Stimulated activated CD4-positive, alpha-beta T cell treated with anti-CD3 and anti-CD28 coated beads, Interleukin-1b, Interleukin-23, amount 100 ng/mL, for 24 hours (primary cell): ENCODE results near the gene ARRDC5.
"Not testable (repeated sequence)": the region's sequence is repeated elsewhere in the genome, so short reads cannot be mapped to it uniquely, and the experiment has no call there.

Source experiments
- DNase-seq, 4 experiments: peaks; one replicate each; pipeline ENCODE4 v3.0.0-alpha.2; 2020; ENCODE audit warnings: low read depth in 4 of 4, low spot score in 1 of 4

ARRDC5 gene

DNA sequence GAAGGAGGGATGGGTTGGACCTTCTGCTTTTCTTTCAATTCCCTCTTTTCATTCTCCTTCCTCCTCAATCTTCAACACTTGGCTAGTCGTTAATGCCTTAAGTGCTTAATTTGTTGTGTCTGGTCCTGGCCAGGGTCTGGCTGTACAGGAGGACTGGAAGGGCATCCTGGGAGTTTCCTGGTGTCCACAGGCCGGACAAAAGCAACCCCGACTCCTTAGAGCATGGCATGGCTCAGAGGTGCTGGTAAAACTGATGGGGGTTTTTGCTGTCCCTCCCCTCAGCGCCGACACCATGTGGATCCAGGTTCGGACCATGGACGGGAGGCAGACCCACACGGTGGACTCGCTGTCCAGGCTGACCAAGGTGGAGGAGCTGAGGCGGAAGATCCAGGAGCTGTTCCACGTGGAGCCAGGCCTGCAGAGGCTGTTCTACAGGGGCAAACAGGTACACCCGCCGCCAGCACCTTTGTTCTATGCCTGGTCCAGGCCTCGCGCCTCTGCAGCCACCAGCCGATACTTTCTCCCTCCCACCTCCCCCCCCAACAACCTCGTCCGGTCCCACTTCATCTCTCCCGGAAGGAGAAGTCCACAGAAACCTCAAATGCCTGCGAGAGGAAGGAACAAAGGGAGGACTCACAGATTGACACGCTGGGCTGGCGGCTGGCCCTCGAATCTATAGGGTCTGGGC is 8.0 kb upstream of the ARRDC5 start:
- no peak for DNase-seq

DNA sequence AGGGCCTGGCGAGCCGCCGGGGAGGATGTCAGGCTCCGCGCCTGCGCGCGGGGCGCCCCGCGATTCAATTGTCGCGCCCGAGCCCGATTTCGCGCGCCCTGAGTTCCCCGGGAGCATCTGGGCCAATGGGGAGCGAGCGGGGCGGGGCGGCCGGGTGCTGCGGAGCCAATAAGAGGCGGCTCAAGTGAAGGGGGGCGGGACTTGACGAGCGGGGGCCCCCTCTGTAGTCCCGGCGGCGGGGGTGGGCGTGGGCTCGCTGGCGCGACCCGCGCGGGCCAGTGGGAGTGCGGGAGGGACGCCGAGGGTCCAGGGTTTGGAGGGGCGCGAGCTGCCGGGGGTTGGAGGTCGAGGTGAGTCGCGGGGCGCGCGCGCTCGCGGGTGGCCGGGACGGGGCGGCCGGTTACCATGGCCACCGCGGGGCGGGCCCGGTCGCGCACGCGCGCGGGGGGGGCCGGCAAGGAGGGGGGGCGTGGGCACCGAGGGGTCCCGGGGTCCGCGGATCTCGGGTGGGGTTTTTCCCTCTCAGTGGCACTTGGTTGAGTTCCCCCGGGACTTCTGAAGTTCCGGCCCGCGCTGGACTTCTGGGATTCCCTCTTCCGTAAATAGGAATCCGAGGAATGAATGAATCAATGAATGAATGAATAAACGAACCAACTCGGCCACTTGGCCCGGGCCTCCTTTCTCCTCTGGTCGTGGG is 7.3 kb upstream of the ARRDC5 start:
- DNase-seq = peak; percentile 86 to 96 (median 90)

DNA sequence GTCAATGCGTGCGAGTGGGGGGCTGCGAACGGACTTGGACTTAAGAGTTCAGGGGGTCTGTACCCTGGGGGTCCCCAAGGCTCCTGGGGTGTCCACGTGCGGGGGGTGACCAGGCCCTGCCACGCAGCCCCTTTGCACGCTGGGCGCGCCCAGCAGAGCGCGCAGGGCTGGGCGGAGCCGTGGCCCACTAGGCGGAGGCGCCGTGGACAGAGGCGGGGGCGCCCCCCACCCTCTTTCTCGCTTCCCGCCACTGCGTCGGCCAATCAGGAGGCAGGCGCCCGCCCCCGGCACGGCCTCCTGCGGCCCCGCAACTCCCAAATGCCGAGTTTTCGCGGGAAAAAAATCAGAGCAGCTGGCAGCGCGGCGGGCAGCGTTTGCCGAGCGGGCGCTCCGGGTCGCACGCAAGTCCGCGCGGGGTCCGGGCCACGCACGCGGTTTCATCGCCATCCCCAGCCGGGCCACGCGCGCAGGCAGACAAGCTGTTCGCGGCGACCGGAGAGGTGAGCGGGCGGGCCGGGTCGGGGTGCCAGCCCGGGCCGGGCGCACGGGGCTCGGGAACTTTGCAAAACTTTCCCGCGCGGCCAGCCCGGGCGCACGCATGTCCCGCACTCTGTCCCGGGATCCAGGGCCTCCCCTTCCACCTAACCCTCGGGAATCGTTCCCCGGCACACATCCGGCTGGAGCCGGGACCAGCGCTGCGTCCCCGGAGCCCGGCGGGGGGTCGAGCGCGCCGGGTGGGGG is 6.6 kb upstream of the ARRDC5 start, which contains the start of gene UHRF1:
Gene UHRF1, plus strand, starts transcription at position 346 of the 741 bp plus-strand sequence. CDS start 1,385 bp downstream, outside the sequence.
- DNase-seq = peak in 3 of 4 experiments; percentile 45 to 82 (median 73)

DNA sequence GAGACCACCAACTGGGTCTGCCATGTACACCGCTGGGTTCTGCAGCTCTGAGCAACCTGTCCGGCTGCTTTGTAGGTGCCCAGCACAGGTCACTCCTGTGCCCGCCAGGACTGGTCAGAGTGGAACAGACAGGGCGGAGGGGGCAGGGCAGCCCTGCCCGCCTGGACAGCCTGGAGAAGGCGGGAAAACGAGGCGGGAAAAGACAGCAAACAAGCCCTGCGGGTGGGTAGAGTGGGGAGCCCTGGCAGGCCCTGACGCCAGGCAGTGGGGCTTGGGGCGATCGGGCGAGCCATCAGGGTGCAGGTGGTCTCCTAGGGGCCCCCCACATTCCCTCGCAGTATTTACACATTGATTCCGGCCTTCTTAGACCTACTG is 6.1 kb upstream of the ARRDC5 start:
- DNase-seq = no peak

DNA sequence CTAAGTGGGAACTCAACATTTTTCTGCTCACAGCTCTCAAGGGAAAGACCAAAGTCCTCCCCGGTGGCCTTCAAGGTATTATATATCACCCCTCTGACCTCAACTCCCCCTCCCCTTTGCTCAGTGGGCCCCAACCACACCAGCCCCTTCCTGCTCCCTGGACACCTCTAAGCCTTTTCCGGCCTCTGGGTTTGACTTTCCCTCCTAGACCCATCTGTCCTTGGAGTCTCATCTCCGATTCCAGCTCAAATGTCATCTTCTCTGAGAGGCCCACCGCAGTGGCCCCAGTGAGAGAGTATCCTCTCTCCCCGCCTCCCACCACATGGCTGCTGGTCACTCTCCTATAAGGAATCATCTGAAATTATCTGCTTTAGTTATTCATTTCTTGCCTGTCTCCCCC is 5.7 kb upstream of the ARRDC5 start:
- no peak for DNase-seq

DNA sequence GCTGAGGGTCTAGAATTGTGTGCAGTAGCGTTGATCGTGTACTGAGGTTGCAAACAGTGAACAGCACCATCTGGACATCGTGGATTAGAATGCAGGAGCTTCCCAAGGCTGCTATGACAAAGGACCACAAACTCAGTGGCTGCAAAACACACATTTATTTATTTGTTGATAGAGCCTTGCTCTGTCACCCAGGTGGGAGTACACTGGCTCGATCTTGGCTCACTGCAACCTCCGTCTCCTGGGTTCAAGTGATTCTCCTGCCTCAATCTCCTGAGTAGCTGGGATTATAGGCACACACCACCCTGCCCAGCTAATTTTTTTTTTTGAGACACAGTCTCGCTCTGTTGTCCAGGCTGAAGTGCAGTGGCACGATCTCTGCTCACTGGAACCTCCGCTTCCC is 4.3 kb upstream of the ARRDC5 start:
- DNase-seq = no peak

DNA sequence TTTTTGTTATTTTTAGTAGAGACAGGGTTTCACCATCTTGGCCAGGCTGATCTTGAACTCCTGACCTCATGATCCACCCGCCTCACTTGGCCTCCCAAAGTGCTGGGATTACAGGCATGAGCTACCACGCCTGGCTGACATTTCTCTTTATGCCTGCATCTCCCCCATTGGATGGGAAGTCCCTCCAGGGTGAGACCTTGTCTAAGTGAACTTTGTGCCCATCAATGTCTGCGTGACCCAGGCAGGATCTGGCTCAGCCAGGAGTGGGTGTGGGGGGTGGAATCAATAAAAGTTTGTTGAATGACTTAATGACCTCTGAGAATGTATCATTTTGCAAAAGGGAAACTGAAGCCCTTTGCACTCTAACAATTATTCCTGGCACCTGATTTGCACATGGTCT is 1.8 kb upstream of the ARRDC5 start:
- DNase-seq = no peak

DNA sequence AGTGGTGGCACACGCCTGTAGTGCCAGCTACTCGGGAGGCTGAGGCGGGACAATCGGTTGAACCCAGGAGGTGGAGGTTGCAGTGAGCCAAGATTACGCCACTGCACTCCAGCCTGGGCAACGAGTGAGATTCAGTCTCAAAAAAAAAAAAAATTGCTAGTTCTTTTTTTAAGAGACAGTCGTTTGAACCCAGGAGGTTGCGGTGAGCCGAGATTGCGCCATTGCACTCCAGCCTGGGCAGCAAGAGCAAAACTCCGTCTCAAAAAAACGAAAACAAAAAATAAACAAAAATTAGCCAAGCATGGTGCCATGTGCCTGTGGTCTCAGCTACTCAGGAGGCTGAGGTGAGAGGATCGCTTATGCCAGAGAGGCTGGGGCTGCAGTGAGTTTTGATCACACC is 1.8 kb downstream of the ARRDC5 start:
- not testable (repeated sequence) for DNase-seq

DNA sequence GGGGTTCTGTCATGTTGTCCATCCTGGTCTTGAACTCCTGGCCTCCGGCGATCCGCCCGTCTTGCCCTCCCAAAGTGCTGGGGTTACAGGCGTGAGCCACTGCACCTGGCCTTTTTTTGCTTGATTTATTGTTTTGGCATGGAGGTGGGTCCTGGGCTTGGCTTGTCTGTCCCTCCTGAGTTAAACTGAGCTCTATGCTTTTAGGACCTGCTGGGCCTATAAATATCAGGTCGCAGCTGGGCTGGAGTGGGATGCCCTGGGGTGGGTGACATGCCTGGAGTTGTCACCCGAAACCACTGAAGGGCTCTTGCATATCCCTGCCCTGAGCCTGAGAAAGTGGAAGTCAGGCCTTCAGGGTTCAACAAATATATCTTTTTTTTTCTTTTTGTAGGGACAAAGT is 5.5 kb downstream of the ARRDC5 start:
- no peak for DNase-seq

DNA sequence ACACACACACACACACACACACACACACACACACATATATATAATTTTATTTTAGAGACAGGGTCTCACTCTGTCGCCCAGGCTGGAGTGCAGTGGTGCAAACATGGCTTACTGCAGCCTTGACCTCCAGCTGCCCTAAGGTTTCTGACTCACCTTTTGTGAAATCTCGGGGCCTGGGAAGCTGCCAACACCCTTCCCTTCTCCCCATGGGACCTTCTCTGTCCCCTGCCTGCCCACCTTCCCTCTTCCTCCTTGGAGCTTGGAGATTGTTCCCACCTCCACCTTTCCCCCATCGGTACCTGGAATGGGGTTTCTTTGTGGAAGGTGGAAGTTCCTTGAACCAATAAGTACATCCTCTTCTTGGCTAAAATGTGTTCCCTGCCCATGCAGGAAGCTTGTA is 6.3 kb downstream of the ARRDC5 start:
- no peak for DNase-seq

DNA sequence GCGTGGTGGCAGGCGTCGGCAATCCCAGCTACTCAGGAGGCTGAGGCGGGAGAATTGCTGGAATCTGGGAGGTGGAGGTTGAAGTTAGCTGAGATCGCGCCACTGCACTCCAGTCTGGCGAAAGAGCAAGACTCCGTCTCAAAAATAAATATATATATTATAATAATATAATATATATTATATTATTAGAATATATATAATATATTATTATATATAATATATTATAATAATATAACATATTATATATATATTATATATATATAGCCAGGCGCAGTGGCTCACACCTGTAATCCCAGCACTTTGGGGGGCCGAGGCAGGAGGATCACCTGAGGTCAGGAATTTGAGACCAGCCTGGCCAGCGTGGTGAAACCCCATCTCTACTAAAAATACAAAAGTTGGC is 9.7 kb downstream of the ARRDC5 start:
- not testable (repeated sequence) for DNase-seq

DNA sequence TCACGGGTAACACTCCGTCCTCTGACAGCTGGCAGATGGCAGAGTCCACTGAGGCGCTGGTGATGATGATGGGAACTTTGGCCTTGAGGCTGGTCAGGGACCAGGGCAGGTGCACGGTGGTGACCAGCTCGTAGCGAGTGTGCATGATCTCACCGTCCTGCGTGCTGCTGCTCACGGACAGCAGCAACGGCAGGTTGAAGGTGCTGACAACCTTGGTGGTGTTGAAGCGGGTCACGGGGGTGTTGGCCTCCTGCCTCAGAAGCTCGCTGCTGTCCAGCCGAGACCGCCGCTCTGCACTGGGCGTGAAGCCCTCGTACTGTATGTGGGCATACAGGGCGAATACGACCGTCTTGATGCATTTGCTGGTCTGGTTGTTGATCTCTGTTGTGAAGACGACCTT is 11.6 kb downstream of the ARRDC5 start:
- DNase-seq = no peak

DNA sequence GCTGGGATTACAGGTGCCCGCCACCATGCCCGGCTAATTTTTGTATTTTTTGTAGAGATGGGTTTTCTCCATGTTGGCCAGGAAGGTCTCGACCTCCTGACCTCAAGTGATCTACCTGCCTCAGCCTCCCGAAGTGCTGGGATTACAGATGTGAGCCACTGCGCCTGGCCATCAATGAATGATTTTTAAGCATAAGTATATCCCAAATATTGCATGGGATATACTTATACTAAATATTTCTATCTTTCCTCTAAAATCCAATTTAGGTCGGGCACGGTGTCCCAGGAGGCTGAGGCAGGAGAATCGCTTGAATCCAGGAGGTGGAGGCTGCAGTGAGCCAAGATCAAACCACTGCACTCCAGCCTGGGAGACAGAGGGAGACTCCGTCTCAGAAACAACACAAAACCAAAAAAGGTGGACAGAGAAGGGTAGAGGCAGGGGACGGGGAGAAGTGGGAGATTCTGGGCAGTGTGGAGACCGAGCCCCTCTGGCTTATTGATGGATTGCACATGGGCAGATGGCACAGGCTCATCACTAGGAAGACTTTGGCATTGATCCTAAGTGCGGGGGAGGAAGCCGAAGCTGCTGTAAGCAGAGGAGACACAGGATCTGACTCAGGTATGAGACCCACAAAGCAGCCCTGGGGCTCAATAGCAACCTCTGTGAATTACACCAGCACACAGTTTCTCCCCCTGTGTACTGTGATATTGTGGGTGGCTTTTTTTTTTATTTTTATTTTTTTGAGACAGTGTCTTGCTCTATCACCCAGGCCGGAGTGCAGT is 13.5 kb downstream of the ARRDC5 start:
- no peak for DNase-seq

DNA sequence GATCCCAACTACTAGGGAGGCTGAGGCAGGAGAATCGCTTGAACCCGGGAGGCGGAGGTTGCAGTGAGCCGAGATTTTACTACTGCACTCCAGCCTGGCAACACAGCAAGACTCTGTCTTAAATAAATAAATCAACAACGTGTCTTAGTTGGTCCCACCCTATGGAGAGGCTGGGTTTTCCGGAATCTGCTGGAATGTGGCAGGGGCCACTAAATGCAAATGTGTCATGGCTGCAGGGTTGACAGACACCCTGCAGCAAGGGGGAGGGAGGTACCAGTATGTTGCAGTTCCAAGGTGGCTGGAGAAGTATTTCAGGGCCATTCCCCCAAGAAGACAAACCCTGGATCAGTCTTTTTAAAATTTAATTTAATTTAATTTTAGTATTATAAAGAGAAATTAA is 14.9 kb downstream of the ARRDC5 start:
- not testable (repeated sequence) for DNase-seq

DNA sequence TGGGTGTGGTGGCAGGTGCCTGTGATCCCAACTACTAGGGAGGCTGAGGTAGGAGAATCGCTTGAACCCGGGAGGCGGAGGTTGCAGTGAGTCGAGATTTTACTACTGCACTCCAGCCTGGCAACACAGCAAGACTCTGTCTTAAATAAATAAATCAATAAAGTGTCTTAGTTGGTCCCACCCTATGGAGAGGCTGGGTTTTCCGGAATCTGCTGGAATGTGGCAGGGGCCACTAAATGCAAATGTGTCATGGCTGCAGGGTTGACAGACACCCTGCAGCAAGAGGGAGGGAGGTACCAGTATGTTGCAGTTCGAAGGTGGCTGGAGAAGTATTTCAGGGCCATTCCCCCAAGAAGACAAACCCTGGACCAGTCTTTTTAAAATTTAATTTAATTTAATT is 17.7 kb downstream of the ARRDC5 start:
- DNase-seq = not testable (repeated sequence)

DNA sequence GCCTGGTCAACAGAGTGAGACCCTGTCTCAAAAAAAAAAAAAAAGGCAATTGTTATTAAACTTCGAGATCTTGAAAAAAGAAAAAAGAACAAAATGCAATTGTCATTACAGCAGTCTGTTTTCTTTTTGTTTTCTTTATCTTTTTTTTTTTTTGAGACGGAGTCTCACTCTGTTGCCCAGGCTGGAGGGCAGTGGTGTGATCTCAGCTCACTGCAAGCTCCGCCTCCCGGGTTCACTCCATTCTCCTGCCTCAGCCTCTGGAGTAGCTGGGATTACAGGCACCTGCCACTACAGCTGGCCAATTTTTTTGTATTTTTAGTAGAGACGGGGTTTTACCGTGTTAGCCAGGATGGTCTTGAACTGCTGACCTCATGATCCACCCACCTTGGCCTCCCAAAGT is 19.8 kb downstream of the ARRDC5 start:
- DNase-seq = not testable (repeated sequence)

DNA sequence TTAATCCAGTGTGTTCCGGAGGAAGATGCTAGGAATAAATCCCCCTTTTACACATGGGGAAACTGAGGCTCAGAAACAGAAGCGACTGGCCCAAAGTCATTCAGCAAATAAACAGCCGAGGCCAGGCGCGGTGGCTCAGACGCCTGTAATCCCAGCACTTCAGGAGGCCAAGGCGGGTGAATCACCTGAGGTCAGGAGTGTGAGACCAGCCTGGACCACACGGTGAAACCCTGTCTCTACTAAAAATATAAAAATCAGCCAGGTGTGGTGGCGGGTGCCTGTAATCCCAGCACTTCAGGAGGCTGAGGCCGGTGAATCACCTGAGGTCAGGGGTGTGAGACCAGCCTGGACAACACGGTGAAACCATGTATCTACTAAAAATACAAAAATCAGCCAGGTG is 23.7 kb downstream of the ARRDC5 start:
- no peak for DNase-seq

DNA sequence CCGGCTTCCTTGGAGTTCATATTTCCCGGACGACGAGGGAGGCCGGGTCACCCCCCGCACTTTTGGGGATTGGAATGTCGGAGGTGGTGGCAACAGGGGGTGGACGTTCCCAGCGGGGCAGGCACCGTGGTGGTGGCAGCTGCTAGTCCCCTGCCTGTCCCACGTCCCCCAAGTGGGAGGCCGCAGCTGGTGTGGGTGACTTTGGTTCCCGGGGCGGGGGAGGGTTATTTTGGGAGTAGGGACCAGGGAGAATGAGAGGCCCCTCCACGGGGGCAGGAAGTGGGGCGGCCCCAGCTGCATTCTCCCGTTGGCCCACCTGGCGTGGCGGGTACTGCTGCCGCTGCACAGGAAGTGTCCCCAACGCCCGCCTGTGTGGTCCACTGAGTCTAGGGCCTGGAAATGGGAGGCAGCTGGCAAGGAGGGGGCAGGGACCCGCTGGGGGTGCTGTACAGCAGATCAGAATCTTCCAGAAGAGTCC is 24.2 kb downstream of the ARRDC5 start:
- DNase-seq = no peak

DNA sequence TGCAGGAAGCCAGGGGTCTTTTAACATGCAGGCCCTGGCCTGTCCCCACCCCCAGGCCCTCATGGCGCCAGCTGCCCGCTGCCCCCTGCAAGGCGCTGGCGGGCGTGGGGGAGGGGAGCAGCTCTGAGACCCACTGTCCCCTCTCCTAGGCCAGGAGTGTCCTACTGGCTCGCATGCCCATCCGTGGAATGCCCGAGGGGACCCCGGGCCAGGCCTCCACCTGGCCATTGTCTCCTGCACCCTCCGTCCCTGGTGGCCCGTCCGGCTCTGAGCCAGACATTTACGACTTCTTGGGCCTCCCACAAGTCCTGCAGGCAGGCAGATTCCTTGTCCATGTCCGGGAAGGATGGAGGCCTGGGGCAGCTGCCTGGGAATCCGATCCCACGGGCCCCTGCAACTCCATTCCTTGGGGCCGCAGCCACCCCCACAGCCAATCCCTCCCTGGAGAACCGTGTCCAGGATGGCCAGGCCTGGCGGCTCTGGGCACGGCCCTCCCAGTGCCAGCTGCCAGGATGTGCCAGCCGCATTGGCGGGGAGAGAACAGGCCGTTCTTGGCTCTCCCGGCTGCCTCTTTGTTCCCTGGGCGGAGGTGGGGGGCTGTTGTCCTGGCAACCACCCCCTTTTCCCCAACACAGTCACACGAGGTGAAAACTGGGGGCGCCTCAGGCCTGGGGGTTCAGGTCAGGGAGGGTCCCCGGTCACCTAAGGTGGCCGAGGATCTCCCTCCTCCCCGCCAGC is 24.8 kb downstream of the ARRDC5 start:
- no peak for DNase-seq

DNA sequence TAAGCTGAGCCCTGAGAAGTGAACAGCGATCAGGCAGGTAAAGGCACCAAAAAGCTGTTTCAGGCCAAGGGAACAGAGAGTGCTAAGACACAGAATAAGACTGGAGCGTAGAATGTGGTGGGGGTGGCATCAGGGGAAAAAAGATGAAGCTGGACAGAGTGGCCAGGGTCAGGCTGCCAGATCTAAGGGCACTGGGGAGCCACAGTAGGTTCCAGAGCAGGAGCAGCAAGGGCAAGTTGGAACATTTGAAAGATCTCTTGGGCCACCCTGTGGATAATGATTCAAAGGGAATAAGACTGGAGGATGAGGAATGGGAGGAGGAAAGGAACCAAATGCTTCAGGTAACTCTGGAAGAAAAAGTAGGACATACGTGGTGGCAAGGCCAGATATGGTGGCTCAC is 28.8 kb downstream of the ARRDC5 start:
- no peak for DNase-seq

DNA sequence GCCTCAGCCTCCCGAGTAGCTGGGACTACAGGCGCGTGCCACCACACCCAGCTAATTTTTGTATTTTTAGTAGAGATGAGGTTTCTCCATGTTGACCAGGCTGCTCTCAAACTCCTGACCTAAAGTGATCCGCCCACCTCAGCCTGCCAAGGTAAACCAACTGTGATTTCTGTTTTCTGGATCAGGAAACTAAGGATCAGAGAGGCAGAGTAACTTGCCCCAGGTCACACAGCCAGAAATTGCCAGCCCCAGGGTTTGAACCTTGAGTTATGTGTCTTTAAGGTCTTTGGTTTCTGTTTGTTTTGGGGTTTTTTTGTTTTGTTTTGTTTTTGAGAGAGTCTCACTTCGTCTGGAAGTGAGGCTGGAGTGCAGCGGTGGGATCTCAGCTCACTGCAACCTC is 31.0 kb downstream of the ARRDC5 start:
- no peak for DNase-seq
